SKM-1 (cell line): ENCODE results near the gene RAB8A.

Experiments
- DNase-seq: peaks from one replicate; lab custom pipeline; 2025; ENCODE audit not compliant: unreplicated experiment; lab: John Stamatoyannopoulos, UW

The RAB8A gene

DNA sequence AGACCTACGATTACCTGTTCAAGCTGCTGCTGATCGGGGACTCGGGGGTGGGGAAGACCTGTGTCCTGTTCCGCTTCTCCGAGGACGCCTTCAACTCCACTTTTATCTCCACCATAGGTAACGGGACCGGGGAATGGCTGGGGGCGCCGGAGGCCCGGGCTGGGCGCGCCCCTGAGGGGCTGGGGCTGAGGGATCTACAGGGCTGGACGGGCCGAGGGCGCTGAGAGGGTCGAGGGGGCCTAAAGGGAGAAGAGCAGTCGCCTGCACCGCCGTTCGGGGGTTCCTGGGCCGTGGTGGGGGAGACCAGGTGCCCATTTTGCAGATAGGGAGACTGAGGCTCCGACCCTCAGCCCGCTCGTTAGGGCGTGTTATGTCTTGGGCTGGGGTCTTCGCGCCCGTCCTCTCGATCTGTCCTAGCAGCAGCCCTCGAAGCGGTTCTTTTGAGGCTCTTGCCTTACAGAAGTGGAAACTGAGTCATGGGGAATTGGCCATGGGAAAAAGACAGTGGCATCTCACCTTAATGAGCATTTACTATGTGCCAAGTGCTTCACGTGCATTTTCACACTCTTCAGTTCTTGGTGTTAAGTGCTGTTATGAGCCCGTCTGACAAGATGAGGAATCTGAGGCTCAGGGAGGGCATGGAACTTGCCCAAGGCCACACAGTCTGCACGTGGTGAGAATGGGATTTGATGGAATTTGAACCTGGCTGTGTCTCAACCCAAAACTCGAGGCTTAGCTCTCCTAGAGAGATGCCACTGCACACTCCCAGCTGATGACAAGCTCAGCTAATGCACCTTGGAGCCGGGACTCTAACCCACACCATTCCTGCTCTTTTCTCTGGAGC lies 442 bp downstream of the RAB8A start:
- DNase-seq: no peak

DNA sequence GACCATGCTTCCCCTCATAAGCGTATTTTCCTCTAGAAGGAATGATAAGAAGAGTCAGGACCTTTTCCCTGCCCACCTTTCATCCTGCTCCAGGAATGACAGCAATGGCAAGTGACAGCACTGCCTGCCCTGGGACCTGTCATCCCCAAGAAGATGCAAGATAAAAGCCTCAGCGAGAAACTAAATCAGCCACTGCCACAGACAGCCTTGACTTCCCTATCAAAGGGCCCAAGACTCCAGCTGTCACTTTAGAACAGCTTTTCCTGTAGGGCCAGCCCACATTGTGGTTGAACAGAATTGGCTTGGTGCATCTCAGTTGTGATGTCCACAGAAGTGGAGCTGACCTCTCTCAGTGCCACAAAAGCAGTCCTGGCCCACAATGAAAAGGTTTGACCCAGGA lies 1.1 kb downstream of the RAB8A start:
- DNase-seq: no peak

DNA sequence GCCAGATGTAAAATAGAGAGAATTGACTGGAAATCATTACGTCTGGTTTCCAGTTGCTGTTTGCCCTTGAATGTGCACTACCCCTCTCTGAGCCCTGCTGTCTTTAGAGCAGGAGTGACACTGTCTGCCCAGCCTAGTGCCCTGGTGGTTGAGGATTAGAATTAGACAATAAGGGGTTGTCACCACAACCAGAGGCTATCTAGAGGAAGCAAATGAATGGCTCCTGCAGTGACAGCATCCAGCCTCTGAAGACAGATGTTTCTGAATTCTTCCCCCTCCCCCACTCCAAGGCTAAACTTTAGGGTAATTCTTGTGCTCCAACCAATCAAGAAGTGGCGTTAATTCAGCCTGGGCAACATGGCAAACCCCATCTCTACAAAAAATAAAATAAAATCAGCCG lies 2.0 kb downstream of the RAB8A start:
- no peak for DNase-seq

DNA sequence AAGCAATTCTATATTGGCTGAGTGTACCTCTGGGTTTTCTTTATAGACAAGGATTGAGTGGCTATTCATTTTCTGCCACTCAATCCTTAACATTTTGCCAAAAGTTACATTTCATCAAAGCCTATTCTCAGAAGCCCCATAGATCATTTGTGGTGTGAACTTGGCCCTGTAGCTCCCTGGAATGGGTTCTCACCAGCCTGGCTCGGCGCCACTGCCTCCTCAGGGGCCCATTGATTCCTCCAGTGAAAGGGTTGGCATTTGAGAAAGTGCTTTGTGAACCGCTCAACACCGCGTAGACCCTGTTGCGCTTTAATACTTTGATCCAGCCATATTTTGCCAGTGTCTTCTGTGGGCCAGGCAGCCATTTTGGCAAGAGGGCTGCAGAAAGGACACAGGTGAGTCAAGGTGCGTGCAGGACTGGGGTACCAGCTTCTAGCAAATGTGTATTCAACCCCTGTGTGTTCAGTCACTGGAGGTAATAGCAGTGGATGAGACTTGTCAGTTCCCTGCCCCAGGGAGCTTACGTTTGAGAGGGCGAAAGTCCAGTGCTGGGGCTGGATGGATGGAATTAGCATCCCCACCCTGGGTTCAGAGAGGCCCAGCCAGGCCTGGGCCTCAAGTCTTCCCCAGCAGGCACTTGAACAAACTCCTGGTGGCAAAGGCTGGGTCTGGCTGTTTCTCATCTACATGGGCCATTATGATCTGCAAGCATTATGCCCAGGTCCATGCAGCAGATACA lies 3.8 kb downstream of the RAB8A start:
- no peak for DNase-seq

DNA sequence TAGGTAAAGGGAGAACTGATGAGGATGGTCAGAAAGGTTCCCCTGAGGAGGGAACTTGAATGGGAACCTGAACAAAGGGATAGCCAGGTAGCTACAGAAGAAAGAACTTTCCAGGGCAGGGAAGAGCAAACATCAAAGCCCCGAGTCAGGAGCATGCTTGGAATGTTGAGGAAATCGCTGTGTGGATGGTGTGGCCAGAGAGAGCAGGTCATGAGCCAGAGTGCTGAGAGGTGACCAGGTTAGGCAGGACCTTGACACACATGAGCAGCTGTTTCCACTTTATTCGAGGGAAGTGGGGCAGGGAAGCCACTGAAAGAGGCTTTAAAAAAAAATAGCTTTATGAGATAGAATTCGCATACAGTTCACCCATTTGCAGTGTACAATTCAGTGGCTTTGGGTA lies 4.4 kb downstream of the RAB8A start:
- DNase-seq: no peak

DNA sequence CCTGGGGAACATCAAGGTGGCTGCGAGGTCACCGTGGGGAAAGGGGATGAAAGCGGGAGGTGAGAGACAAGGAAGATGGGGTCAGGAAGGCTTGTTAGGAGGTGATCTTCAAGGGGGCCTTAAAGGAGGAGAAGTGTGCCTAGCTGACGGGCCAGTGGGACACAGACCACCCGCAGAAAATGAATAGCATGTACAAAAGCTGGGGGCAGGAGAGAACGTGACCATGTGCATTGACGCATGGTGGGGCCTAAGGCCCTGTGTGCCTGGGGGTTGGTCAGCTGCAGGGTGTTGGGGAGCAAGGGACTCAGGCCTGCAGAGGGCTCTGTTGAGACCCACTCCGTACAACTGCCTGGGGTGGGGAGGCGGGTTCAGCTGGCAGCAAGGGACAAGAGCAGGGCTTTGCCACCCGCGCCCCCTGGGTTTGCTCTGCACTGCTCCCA lies 5.9 kb downstream of the RAB8A start:
- DNase-seq: no peak

DNA sequence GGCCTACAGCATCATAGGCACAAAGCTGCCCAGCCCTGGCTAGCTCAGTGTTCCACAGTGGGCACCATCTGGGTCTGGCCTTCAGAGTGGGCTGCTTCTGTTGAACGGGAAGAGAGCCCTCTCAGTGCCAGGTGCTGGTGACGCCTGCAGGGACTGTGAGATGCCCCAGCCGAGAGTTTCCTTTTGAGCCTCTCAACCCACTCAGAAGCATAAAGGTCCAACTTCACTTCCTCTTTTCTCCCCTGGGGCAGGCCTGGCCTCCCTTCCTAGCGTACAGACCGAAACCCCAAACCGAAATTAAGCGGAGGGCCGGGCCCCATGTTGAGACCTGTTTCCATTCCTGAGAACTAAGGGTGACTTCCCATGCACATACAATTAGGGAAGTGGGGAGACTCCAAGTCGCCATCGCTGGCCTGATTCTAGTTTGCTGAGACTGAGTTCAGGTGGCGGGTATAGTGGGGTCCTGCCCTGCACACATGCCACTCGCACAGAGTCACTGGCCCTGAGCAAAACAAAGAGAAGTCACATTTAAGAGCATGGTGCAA lies 6.9 kb downstream of the RAB8A start:
- peak; percentile 89 for DNase-seq

DNA sequence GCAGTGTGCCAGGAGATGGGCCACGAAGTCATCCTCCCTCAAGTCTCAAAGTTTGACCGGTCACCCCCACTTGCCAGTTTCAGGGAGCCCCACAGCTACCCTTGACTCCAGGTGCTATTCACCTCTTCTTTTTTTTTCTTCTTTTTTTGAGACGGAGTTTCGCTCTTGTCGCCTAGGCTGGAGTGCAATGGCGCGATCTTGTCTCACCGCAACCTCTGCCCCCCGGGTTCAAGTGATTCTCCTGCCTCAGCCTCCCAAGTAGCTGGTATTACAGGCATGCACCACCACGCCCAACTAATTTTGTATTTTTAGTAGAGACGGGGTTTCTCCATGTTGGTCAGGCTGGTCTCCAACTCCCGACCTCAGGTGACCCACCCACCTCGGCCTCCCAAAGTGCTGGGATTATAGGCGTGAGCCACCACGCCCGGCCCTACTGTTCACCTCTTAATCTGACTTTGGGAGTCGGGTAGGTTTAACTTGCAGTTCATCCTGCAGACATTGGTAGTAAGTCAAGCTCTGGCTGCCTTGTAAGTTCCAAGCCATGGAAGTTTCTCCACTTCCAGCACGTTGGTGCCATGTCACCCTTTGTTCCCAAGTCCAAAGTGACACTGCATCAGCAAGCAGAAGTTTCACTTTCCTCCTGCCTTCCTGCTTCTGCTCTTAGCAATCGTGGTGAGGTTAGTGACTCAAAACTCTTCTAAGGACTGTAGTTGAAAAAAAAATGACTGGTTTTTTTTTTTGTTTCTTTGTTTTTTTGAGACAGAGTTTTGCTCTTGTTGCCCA lies 7.6 kb downstream of the RAB8A start:
- DNase-seq: peak; percentile 22

DNA sequence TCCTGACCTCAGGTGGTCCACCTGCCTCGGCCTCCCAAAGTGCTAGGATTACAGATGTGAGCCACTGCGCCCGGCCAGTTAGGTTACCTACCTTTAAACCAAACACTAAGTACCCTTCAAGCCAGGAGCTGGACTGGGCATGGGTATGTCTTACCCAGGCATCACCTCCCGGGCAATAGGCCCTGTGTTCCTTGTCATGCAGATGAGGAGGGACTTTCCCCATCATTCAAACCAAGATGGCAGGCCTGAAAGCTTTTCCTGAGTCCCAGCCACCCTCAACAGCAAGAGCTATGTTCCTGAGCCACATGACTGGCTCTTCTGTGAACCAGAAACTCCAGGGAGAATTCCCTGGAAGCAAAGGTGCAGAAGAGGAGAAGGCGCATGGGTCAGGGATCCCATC lies 9.5 kb downstream of the RAB8A start:
- DNase-seq: no peak

DNA sequence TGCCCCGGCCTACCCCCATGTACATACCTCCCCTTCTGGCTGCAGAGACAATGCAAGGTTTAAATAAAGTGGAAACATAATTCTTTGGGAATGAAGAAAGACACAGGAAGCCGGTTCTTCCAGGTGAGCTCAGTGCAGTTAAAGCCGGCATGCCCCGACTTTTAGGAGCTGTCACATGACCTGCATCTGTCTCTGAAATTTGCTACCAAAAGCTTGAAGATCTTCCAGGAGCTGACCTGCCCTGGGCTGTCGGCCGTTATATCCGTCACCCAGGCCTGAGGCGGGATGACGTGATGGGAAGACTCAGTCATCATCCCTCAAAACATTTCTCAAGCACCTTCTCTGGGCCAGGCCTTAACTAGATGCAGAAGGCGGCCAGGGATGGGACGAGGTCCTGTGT lies 10.3 kb downstream of the RAB8A start:
- DNase-seq: no peak

DNA sequence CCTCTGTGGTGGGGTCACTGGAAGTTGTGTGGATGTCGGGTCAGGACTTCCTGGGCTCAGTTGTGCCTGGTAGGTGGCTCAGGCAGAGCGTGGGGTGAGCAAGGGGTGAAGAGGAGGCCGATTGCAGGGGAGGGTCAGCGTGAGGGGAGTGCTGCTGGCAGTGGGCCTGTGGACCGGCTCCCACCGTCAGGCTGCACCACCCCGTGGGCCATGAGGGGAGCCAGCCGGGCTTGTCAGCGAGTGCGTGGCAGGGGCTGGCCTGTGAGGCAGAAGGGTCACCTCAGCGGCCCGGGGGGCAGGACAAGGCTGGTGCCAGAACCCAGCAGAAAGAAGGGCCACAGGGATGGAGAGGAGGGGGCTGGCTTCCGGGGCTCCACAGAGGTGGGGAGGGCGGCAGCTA lies 13.3 kb downstream of the RAB8A start:
- no peak for DNase-seq

DNA sequence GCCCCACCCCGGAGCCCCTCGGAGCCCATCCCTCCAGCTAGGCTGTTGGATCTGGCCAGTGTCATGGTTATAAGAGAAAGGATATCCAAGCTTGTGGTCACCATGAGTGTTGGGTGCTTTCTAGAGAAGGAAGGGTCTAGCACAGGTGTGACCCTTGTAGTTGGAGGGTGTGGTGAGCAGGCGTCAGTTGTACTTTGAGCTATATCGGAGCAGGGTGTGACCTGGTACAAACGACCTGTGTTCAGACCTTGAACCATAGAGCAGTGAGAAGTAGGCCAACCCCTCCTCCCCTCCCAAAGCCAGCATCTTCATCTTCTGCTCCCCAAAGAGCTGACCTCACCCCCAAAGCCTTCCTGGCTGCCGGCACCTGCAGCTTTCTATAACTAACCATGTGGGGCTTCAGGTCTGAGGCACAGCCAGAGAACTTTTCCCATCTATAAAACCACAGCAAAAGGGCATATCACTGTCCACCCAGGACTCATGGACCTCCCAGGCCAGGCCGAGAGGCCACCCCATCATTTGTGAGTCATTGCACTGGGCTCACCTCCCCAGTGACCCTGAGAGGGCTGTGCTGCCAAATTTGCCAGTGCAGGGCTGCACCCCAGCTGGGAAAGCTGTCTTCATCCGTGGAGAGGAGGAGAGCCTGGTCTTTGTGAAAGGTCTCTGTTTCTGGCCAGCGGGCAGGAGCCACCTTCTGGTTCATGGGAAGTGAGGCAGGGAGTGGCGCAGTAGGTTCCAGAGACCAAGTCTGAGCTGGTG lies 14.2 kb downstream of the RAB8A start:
- no peak for DNase-seq

DNA sequence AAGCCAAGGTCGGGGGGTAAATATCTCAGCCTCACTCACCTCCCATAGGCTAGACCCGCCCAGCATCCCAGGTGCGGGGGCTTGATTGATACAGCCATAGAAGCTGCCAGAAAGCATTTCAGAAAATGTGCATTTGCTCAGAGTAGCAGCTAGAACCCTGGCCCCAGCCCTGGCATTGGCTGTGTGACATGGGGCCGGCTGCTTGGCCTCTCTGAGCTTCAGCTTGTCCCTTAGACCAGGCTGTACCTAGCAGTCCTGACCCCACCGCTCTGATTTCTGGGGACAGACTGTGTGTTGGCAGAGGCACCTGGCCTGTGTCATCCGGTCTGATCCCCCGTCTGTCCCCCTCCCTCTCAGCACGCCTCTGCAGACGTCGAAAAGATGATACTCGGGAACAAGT lies 15.4 kb downstream of the RAB8A start:
- no peak for DNase-seq

DNA sequence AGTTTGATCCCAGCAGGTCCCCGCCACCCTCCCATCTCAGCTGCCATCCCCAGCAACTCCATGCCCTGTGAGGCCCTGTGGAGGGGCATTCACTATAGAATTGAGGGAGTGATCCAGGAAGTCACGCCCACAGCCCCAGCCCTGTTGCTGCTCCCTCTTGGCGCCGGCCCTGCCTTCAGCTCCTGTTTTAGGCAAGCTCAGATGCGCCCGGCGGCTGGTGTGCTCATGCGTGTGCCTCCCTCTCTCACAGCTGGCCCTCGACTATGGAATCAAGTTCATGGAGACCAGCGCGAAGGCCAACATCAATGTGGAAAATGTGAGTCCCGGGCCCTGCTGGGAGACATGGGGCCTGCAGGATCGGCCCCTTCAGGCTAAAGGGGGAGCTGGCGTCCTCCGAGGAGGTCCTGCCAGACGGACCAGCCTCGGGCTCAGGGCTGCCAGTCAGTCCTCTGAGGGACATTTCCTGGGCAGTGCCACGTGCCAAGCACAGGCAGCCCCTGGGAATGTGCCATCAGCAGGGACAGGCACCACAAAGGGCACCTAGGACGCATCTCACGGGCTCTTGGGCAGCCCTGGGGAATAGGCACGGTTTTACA lies 16.2 kb downstream of the RAB8A start:
- DNase-seq: no peak

DNA sequence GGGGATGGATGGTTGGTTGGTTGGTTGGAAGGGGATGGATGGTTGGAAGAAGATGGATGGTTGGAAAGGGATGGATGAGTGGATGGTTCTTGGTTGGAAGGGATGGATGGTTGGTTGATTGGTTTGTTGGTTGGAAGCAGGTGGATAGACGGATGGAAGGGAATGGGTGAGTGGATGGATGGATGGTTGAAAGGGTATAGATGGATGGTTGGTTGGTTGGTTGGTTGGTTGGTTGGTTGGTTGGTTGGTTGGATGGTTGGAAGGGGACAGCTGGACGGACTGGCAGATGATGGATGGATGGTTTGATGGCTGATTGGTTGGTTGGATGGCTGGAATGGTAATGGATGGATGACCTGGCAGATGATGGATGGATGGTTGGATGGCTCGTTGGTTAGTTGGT lies 20.0 kb downstream of the RAB8A start:
- no peak for DNase-seq

DNA sequence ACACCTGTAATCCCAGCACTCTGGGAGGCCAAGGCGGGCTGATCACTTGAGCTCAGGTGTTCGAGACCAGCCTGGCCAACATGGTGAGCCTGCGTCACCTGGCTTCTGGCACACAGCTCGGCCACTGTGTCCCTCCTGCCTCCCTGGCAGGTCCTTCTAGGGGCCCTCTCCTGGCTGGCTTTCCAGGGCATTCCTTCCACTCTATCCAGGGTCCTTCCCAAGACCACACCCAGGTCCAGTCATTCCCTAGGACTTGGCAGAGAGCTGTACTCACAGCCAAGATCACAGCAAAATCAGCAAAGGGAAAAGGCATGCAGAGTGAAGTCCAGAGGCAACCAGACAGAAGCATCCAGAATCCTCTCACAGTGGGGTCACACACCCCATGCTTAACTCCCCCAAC lies 22.1 kb downstream of the RAB8A start:
- no peak for DNase-seq

DNA sequence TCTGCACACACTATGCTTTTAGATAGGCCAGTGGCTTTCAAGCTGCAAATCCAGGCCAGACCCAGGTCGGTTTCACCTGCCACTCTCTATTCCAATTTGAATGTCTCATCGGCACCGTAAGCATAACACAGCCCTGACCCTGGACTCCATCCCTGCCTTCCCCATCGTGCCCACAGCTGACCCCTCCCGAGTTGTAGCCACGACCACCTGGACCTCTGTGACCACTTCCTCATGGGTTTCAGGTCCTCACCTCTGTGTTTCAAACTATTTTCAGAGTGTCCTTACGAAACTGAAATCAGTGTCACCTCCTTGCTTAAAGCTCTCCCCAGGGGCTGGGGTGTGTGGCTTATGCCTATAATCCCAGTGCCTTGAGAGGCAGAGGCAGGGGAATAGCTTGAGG lies 22.8 kb downstream of the RAB8A start:
- no peak for DNase-seq

DNA sequence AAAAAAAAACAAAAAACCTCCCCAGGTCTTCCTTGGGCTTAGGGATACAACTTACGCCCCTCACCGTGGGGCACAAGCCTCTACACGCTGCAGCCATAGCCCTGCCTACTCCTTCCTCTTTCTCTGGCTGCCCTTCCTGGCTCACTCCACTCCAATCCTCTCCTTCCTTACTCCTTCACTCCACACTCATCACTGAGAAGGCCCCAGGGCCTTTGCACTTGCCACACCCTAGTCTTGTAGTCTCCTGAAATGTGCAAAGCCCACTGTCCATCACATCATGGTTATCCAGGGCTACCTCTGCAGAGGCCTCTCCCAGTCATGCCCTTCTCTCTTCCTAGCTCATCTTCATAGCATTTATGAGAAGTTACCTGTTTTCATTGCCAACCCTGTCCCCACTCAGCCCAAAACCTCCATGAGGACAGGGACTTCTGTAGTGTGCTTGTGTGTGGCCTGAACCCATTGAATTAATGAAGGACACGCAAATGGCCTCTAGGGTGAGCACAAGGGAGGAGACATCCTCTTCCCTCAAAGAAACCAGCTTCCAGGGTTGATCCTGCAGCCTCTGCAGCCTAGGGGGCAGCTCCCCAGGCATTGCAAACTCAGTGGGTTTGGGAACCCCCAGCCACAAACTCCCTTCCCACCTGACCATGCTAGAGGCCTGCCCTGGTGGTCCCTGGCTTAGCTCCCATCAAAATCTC lies 23.9 kb downstream of the RAB8A start:
- no peak for DNase-seq

DNA sequence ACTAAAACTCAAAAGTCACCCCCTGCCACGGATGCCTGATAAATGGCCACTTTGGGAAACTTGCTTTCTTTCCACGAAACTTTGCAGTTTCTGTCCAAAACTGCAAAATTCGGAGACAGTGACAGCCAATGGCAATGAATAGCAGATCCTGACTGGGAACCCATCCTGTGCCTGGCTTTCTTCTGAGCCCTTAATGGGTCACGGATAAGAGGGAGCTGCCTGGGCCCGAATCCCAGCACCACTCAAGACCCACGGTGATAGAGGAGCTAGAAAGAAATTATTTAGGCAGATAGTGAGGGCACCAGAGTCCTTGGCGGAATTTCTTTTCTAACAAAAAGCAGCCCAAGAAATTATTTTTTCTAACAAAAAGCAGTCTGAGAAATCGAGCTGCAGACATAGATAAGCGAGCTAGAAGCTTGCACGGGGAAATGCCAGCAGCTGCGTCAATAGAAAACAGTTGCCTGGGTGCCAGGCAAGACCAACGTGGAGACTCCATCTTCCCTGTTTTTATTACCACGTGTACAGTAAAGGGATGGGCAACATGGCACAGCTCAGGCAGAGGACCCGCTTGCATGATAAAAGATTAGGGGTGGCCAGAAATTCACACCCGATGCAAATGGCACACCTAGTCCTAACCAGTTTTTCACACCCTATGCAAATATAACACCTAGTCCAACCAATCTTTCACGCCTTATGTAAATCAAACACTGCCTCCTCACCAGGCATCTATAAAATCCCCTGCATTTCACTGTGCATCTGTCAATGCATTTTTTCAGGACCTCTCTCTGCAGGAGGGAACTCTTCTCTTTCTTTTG lies 24.7 kb downstream of the RAB8A start:
- DNase-seq: no peak
